ENCODE measurements around the gene FPR1.

The FPR1 gene, protein sequence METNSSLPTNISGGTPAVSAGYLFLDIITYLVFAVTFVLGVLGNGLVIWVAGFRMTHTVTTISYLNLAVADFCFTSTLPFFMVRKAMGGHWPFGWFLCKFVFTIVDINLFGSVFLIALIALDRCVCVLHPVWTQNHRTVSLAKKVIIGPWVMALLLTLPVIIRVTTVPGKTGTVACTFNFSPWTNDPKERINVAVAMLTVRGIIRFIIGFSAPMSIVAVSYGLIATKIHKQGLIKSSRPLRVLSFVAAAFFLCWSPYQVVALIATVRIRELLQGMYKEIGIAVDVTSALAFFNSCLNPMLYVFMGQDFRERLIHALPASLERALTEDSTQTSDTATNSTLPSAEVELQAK

DNA sequence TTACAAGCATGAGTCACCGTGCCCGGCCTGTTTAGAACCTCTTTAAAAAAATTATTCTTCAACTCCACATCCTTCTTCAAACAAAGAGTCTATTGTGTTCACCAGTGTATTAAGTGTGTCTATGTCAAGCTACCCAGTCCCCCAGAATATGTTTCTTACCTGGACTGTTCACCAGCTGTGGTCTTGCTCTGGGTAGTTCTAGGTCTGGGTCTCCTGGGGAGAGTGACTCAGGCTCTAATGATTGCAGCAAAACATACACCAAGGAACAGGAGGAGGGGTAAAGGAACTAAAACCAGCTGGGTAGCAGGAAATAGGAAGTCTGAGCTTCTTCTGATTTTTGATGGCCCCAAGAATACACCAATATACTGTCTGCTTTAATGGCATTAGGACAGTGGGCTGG, at the start of gene FPR1:
Gene FPR1 (minus strand): TSS at position 224 of the 400 bp plus-strand sequence. CDS start 4,884 bp downstream, outside the sequence.
- DNase-seq = no peak

DNA sequence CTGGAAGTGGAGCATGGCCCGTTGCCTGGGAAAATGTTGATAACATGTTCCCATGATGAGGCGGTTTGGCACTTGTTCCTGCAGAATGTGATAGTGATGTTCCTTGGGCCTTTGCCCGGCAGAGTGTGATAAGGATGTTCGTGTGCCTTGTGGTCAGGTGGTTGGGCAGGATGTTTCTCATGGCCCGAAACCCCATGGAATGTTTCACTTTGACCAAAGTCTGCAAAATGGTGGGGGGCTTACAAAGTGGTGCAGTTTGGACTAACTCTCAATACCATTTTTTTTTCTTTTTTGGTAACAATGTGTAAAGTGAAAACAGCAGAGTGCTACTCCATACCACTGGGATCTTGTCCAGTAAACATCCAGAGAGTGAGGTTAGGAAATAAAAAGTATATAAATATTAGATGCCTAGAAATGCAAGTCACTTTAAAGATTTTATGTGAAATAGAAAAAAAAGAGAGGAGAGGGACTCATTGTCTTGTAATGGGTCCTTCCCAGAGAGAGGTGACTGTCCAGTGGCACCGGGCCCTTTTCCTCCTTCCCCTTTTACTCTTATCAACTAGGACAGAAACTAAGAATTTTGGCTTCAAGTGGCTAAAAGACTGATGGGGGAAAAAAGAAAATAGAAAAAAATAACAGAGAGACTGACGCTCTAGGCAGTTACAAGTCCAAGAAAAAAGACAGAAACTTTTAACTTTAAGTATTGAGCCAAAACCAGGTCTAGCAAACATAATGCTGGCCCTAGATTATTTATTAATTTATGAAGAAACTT, 49.0 kb upstream of the FPR1 start:
- no peak for DNase-seq

DNA sequence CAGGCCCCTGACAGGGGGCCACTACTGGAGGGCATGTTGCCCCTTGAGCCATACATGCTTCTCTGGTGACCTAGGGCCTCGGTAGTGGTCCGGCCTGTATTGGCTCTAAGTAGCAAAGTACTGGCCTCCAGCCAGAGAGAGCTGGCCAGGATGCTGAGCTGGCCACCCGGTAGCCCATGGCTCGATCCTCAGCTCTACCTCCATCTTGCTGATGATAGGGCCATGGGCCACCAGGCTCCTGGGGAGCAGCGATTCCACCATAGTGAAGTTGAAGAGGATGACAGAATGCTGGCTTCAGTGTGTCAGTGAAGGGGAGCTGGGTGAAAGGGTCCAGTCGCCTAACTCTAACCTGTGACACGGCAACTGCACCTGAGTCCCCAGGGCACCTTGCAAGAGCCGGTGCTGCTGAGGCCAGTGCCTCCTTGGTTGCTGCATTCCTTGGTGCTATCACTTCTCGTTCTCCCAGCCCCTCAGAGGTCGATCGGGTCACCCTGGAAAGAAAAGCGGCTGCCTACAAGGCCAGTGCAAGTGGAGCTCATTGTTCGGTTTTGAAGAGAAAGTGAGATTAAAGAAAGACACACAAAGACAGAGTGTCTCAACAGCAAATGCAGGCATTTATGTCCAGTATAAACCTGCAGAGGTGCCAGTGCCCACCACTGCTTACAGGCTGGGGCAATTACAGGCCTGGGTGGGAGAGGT, 48.2 kb upstream of the FPR1 start:
- no peak for DNase-seq

DNA sequence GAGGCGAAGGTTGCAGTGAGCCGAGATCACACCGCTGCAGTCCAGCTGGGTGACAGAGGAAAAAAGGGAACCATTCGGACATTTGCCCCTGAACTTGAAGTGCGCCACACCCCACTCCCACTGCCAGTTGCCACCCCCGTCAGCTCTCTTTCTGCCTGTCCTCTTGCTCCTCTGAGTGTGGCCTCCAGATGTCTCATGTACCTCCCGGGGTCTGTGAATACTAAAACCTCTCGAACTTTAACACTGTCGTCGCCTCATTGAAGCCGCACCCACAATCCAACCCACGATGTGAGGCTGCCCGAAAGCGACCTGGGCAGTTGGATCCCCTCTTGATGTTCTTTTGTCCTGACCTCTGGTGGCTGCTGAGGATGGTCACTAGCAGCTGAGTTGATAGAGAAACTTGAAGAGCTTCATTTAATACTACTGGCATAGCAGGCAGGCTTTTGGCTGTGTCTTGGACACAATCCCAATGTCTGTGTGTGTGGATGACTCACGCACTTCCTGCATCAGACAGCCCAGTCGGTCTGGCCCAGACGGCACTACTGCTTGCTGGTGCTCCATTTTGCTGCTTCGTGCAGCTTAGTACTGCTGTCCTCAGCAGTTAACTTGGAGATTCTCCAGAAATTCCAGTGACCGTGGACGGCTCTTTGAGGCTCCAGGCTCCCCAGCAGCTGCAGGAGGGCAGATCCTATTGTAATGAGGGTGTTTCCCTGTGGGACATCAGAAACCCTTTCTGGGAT, 47.5 kb upstream of the FPR1 start:
- no peak for DNase-seq

DNA sequence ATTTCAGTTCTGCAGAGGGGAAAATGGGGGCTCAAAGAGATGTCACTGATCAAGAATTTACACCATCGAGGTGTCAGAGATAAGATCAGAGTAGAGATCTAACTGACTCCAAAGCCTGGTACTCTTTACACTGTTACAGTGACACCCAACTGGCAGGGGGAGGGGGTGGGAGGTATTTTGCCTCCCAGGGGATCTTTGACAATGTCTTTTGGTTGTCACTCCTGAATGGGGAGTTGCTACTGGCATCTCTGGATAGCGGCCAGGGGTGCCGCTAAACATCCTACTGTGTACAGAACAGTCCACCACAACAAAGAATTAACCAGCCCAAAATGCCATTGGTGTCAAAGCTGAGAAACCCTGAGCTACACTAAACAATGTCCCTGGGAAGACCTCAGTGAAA, 46.4 kb upstream of the FPR1 start:
- no peak for DNase-seq

DNA sequence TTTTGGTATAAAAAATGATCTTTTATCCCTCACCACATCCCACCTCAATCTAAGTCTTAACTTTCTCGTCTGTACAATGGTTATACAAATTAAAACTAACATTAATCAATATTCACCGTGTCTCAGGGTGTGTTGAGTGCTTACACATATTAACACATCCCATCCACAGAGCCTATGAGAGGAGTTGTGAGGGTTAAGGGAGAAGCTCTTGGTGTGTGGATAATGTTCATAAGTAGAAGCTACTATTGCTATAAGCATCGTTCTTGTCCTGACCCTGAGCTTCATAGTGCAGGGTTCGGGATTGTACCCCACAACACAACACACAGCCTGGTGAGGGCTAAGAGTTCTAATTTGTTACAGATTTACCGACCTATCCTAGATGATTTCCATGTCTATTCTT, 45.8 kb upstream of the FPR1 start:
- no peak for DNase-seq

DNA sequence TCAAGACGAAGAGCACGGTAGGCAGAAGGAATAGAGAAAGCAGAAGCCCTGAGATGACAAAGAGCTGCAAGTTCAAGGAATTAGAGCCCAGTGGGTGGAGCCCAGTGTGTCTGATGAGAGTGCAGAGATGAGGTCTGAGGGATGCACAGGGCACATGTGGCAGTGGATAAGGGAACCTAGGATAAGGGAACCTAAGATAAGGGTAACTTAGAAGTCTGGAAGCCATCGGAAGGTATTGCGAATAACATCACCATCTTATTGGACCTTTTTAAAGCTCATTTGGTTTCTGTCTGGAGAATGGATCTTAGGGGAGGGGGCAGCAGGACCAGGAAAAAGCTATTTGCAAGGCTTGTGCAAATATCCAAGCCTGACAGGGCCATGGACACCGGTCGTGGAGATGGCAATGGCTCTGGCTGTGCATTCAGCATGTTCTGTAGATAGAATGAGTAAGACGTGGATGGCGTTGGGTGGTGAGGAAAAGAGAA, 44.6 kb upstream of the FPR1 start:
- no peak for DNase-seq

DNA sequence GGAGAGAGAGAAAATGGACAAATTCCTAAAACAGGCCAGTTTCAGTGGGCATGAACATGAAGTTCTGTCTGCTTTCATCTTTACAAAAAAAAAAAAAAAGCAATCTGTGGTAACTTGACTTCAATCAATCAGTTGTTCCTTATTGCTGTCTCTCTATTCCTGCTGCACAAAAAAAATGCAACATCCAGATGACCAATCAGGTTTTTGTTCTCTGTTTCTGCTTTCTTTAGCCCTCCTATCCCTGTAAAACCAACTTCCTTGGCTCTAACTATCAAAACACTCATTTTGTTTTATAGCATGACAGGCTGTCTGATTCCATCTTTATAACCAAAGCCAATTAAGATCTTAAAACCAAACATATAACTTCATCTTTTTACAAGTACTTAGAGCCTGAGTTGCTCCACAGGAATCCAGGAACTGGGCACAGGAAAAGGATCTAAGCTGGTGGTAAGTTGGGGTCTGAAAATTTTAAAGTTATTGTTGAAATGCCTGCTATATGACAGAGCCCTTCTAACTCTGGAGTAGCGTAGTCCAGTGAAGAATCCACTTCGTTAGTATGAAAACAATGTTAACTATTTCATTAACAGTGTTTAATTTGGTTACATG, 43.3 kb upstream of the FPR1 start, which contains the start of gene FPR3:
Gene FPR3 (plus strand): TSS at position 273 of the 606 bp plus-strand sequence. CDS start 28,592 bp downstream, outside the sequence.
- no peak for DNase-seq

DNA sequence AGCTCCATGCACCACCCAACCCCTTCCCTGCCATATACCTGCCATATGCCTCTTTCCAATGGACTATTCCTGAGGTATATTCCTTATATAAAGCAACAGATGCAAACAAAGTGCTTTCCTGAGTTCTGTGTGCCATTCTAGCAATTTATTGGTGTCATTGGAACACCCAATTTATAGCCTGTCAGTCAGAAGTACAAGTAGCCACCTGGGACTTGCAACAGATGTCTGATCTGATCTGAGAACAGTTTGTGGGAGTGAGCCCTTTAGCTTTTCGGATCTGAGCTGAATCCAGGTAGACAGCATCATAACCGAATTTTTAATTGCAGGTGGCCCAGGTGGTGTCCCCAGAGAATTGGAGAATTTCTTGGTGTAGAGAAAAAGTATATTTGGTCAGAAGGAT, 42.3 kb upstream of the FPR1 start:
- DNase-seq = no peak

DNA sequence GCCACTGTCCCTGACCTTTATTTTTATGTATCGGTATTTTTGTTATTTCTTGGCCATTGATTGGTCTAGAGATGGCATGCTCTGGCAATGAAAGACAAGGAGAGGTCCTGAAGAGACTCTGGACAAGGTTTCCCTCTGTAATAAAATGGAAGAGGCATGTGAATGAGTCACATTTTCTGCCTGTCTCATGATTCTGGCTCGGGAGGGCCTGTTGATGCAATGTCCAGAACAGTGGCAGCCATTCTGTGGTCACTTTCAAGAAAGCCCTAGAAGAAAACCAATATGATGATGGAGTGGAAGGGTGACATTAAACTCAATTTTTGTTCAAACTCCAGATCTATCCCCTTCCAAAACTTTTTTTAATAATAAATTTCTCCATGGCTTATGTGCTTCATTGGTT, 41.3 kb upstream of the FPR1 start:
- DNase-seq = no peak

DNA sequence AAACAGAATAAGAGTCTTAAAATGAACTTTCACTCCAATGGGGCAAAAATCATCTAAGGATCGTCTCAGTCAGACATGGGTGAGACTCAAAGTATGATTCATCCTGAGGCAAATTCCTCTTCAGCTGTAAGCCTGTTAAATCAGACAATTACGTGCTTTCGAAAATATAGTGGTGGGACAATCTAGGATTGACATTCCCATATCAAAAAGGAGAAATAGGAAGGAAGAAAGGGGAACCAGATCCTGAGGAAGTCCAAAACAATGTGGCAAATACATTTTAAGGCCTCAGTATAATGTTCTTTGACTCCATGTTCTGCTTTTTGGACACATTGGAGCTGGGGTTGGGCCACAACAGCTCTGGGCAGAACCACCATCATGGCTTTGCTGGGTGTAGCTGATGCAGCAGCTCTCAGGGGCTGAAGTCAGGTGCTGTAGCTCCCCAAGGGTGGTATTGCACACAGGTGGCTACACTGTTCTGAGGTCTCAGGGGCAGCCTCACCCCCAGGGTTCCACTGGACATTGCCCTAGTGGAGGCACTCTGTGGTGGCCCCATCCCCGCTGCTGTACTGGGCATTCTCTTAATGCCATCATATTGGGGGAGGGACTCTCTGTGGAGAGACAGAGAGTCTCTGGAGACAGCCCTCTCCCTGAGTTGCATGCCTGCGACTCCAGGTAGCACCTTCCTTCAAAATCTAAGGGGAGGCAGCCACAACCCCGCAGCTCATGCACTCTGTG, 37.5 kb upstream of the FPR1 start:
- DNase-seq = no peak

DNA sequence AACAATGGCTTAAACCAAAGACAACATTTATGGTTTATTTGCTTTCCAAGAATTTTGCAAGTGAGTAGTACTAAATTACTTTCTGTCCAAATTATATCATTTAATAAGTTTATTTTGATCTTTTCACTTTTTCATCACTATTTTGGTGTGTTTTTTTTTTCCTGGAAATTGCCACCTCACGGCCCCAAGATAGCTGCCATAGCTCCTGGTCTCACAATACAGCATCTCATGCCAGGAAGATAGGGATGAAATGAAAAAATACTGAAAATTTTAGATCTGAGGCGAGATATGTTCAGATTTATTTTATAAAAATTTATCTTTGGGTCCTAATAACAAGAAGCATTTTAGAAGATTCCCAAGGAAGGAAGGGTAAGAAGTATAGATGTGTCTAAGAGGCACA, 36.4 kb upstream of the FPR1 start:
- no peak for DNase-seq

DNA sequence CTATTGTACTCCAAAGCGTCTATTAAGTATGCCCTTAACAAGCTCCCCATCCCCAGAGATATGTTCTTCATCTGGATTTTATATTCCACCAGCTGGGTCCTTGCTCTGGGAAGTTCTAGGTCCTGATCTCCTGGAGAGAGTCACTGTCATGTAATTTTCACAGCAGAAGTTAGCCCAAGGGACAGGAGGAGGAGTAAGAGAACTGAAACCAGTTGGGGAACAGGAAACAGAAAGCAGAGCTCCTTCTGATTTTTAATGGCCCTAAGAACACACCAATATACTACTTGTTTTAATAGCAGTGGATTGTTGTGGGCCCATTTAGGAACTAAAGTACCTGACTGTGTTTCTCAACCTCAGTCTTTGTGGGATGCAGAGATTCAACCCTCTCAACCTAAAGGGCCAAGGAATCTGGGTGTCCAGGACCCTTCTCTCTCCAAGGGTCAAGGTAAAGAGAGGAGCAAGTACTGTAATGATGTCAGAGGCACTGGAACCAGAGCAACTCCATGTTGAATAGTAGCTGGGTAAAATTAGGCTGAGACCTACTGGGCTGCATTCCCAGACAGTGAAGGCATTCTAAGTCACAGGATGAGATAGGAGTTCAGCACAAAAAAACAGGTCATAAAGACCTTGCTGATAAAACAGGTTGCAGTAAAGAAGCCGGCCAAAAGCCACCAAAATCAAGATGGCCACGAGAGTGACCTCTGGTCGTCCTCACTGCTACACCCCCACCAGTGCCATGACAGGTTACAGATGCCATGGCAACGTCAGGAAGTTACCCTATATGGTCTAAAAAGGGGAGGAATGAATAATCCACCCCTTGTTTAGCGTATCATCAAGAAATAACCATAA, 35.2 kb upstream of the FPR1 start:
- no peak for DNase-seq

DNA sequence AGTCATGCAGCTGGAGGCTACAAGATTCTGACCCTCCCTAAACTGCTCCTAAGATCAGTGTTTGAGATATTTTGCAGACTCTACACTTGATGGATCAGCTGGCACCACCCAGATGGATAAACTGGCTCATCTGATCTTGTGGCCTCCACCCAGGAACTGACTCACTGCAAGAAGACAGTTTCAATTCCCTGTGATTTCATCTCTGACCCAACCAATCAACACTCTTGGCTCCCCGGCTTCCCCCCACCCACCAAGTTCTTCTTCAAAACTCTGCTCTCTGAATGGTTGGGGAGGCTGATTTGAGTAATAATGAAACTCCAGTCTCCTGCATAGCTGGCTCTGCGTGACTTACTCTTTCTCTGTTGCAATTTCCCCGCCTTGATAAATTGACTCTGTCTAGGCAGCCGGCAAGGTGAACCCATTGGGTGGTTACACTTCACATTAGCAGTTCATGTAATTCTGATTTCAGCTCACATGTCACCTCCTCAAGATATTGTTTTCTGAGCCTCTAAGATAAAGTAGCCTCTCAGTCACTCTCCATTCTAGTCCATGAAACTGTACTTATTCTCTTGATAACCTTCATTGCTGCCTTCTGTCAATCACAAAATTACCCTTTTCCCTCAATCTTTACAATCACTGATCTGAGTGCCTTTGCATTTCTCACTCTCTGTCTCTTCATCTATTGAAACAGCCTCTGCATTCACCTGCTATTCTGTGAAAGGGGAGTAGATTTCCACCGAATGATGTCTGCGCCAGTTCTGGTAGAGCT, 33.4 kb upstream of the FPR1 start:
- DNase-seq = peak in 1 of 2 experiments; percentile 1

DNA sequence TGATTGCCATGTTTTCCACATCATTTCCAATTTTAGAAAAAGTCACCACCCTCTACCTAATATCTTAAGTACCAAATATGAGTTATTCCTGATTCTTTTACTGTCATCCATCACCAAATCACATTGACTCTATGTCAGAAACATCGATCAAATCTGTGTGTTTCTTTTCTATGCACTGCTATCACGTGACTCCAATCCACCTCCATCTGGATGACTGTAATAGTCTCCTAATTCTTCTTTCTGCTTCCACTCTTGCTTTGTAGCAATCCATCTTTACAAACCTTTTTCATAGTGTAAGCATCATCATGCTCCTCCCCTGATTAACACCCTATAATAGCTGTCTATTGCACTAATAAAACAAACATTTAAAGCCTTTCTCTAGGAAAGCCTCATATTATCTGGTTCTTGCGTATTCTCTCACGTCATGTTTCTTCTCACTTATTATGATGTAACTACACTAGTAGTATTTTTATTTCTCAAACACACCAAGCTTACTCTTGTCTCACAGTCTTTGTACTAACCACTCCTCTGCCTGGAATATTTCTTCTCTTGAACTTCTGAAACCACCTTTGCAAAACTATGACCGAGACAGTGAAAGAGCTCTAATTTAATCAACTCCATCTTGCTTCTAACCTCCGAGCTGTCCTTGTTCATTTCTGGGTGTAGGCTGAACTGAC, 32.6 kb upstream of the FPR1 start:
- no peak for DNase-seq

DNA sequence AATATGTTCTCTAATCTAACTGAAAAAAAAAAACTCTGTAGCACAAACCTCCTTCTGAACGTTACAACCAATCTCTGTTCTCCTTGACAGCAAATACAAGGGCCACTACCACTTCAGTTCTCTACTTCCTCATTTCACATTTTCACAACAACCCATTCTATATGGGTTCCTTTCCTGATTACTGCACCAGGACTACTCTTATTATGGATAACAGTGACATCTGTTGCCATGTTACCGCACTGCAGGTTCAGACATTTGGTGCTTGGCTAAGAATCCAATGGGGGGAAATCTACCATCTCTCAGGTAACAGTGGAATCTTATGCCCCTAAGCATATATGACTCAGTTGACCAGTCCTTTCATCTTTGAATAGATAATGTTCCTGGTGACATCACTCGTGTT, 31.7 kb upstream of the FPR1 start:
- no peak for DNase-seq

DNA sequence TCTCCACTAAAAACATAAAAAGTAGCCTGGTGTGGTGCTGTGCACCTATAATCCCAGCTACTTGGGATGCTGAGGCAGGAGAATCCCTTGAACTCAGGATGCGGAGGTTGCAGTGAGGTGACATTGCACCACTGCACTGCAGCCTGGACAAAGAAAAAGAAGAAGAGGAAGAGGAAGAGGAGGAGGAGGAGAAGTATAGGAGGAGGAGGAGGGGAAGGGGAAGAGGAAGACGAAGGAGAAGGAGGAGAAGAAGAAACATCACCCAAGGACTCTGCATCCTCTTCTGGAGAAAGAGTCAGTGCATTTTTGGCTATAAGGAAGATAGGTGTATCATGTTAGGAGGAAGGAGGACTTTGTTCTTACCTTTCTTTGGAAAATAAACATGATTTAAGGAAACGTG, 30.3 kb upstream of the FPR1 start:
- no peak for DNase-seq

DNA sequence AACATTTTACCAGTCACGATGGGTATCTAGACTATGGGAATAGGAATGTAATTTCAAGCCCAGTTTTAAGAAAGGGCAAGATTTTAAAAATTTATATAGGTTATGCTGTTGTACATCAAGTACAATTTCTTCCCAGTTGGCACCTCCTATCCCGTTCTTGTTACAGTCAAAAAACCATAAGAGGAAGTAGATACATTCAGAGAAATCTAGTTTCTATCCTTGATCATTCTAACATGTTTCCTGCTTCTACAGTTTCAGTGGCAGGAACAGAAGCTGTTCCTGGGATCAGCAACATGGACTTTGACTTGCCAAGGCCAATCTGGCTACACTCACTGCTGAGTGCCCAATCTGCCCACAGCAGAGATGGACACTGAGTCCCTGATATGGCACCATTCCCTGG, 28.6 kb upstream of the FPR1 start:
- no peak for DNase-seq

DNA sequence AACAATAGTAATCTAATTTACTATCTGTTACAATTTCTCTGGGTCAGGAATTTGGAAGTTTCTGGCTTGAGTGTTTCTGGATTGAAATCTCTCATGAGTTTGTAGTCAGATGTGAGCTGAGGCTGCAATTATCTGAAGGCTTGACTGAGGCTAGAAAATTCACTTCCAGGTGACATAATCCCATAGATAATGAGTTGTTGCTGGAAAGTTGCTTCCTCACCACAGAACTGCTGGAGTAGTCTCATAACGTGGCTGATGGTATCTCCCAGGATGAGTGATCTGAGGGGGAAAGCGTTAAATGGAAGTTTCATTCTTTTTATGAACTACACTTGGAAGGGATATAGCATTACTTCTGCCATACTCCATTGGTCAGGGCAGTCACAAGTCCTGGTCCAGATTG, 28.0 kb upstream of the FPR1 start:
- no peak for DNase-seq

Measured in activated CD4-positive, alpha-beta T cell treated with anti-CD3 and anti-CD28 coated beads, Interleukin-2, amount 50 U/mL, for 4 hours (primary cell).